HG03025 (cell line): ENCODE data around the gene EFR3B.

Experiments used
- ATAC-seq: cut with Tn5 transposase; IDR thresholded peaks from one replicate; pipeline ENCODE4 v1.9.1; 2021; ENCODE audit warnings: mild to moderate bottlenecking, moderate library complexity; ENCODE audit not compliant: unreplicated experiment, low FRiP score

EFR3B gene

GRCh38 chr2:25176138-25176537 is 134.3 kb downstream of the EFR3B start:
- no peak for ATAC-seq

GRCh38 chr2:25176541-25177181 is 134.8 kb downstream of the EFR3B start:
- no peak for ATAC-seq

GRCh38 chr2:25177211-25177611 is 135.3 kb downstream of the EFR3B start:
- no peak for ATAC-seq

- no peak for ATAC-seq
Measured at GRCh38 chr2:25178976-25179375, 137.1 kb downstream of the EFR3B start.

- ATAC-seq, result no peak
Measured at GRCh38 chr2:25184254-25184653, 142.4 kb downstream of the EFR3B start.

- no peak for ATAC-seq
Measured at GRCh38 chr2:25187729-25188350, 146.0 kb downstream of the EFR3B start.

GRCh38 chr2:25188405-25188804 is 146.5 kb downstream of the EFR3B start:
- no peak for ATAC-seq

GRCh38 chr2:25190536-25190935 is 148.7 kb downstream of the EFR3B start:
- ATAC-seq, result no peak

- no peak for ATAC-seq
Measured at GRCh38 chr2:25194576-25195122, 152.8 kb downstream of the EFR3B start.

GRCh38 chr2:25197336-25198208 is 155.7 kb downstream of the EFR3B start:
- no peak for ATAC-seq

GRCh38 chr2:25198209-25198525 is 156.3 kb downstream of the EFR3B start:
- no peak for ATAC-seq

GRCh38 chr2:25198576-25198975 is 156.7 kb downstream of the EFR3B start:
- ATAC-seq, result no peak

GRCh38 chr2:25201265-25201664 is 159.4 kb downstream of the EFR3B start:
- ATAC-seq, result no peak

- no peak for ATAC-seq
Measured at GRCh38 chr2:25201794-25202193, 159.9 kb downstream of the EFR3B start.

- no peak for ATAC-seq
Measured at GRCh38 chr2:25202275-25202674, 160.4 kb downstream of the EFR3B start.

- ATAC-seq, result no peak
Measured at GRCh38 chr2:25204190-25204838, 162.4 kb downstream of the EFR3B start.

- no peak for ATAC-seq
Measured at GRCh38 chr2:25207078-25207545, 165.2 kb downstream of the EFR3B start.
